Esophagus muscularis mucosa (tissue), 4 donors: ENCODE data around the gene ULBP3.

Experiments used
- EP300 ChIP-seq: sonication (generic); formaldehyde crosslinking; IDR thresholded peaks from one replicate; pipeline ENCODE4 v1.6.1; 2017; ENCODE audit warnings: antibody characterized with exemption
- POLR2A ChIP-seq: fragments of 450-650 bp; IDR thresholded peaks from one replicate; pipeline ENCODE4 v1.6.1; 2017; ENCODE audit warnings: antibody characterized with exemption, moderate library complexity, mild to moderate bottlenecking, low read depth
- POLR2AphosphoS5 ChIP-seq, 2 donors: sonication (generic); formaldehyde crosslinking; IDR thresholded peaks; one replicate each; pipeline ENCODE4 v1.6.1; 2017; ENCODE audit warnings: antibody characterized with exemption in 2 of 2
- TF ChIP-seq, protein P1 (sequence below), 3 experiments: fragments of 200-600 bp in 2 of 3; fragments of 450-650 bp in 1 of 3; sonication (generic) in 2 of 3; IDR thresholded peaks; one replicate each; pipeline ENCODE4 v1.5.1; 2017 to 2019; ENCODE audit warnings: antibody characterized with exemption in 3 of 3, mild to moderate bottlenecking in 2 of 3, moderate library complexity in 1 of 3

DNA sequence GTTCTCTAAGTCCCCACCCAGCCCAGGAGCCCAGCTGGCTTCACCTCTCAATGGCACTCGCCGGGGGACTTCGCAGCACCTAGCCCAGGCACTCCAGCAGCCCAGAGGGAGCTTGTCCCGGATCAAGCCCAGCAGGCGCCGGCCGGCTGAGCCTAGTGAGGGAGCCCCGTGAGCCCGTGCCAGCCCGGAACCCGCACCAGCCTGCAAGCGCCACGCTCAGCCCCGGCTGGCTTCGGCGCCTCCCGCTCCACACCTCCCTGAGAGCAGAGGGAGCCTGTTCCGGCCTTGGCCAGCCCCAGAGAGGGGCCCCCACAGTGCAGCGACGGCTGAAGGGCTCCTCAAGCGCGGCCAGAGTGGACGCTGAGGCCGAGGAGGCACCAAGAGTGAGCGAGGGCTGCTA is 46.8 kb upstream of the ULBP3 start:
- no peak for TF ChIP-seq EP300
- TF ChIP-seq POLR2A = no peak
- TF ChIP-seq, protein P1, sequence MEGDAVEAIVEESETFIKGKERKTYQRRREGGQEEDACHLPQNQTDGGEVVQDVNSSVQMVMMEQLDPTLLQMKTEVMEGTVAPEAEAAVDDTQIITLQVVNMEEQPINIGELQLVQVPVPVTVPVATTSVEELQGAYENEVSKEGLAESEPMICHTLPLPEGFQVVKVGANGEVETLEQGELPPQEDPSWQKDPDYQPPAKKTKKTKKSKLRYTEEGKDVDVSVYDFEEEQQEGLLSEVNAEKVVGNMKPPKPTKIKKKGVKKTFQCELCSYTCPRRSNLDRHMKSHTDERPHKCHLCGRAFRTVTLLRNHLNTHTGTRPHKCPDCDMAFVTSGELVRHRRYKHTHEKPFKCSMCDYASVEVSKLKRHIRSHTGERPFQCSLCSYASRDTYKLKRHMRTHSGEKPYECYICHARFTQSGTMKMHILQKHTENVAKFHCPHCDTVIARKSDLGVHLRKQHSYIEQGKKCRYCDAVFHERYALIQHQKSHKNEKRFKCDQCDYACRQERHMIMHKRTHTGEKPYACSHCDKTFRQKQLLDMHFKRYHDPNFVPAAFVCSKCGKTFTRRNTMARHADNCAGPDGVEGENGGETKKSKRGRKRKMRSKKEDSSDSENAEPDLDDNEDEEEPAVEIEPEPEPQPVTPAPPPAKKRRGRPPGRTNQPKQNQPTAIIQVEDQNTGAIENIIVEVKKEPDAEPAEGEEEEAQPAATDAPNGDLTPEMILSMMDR (IDR thresholded peaks at IDR 0.05) = no peak
- no peak for TF ChIP-seq POLR2AphosphoS5 (IDR thresholded peaks at IDR 0.05)
